ENCODE data around the gene HBG2.

DNA sequence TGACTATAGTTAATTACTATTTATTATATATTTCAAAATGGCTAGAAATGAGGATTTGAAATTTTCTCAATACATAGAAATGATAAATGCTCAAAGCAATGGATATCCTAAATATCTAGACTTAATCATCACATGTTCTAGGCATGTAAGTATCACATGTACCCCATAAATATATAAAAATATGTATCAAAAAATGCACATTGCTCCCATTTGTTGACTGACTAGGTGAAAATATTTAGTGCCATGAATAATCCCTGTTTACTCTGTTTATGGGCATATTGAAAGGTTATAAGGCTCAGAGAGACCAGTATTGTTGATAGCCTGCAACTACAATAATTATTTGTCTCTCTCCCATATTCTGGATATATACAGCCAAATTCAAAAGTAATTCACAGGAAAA lies 12.0 kb upstream of the HBG2 start:
- TF ChIP-seq EZH2 (IDR thresholded peaks at IDR 0.05; ENCODE audit: low read length, missing control alignments): no peak
- TF ChIP-seq, protein P1, sequence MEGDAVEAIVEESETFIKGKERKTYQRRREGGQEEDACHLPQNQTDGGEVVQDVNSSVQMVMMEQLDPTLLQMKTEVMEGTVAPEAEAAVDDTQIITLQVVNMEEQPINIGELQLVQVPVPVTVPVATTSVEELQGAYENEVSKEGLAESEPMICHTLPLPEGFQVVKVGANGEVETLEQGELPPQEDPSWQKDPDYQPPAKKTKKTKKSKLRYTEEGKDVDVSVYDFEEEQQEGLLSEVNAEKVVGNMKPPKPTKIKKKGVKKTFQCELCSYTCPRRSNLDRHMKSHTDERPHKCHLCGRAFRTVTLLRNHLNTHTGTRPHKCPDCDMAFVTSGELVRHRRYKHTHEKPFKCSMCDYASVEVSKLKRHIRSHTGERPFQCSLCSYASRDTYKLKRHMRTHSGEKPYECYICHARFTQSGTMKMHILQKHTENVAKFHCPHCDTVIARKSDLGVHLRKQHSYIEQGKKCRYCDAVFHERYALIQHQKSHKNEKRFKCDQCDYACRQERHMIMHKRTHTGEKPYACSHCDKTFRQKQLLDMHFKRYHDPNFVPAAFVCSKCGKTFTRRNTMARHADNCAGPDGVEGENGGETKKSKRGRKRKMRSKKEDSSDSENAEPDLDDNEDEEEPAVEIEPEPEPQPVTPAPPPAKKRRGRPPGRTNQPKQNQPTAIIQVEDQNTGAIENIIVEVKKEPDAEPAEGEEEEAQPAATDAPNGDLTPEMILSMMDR (conservative IDR thresholded peaks at IDR 0.05 in 1 of 2, IDR thresholded peaks at IDR 0.05 in 1 of 2; ENCODE audit: low read depth in 1 of 2, low read length in 2 of 2): no peak
